NCI-H2196 treated with DMSO at 0.1 percent for 48 hours (cell line): Measurements from ENCODE around the gene PODXL2.
"Not testable (repeated sequence)": the region's sequence is repeated elsewhere in the genome, so short reads cannot be mapped to it uniquely, and the experiment has no call there.

Experiments
- DNase-seq: peaks from one replicate; lab custom pipeline; 2025; ENCODE audit not compliant: unreplicated experiment; lab: John Stamatoyannopoulos, UW

The PODXL2 gene

DNA sequence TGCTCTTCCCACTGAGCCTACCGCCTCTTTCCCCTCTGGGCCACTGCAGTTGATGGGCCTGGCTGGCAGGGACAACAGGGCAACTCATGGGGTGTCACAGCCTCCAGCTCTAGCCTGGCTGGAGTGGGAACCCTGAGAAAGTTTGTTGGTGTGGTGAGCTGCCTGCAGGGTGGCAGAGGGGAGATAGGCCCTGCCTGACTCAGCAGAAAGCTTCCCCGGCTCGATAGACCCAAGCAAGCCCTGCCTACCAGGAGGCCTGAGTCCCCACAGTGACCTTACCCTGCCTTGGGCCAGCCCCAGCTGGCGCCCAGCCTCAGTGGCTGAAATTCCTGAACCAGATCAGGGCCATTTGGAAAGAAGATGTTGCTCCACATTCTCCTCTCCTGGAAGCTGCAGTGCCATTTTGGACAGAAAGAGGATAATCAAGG is 73.2 kb downstream of the PODXL2 start:
- DNase-seq, result no peak

DNA sequence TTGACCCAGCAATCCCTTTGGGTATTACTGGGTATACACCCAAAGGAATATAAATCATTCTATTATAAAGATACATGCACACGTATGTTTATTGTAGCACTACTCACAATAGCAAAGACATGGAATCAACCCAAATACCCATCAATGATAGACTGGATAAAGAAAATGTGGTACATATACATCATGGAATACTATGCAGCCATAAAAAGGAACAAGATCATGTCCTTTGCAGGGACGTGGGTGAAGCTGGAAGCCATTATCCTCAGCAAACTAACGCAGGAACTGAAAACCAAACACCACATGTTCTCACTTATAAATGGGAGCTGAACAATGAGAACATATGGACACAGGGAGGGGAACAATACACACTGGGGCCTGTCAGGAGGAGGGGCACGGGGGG is 75.9 kb downstream of the PODXL2 start:
- DNase-seq, result not testable (repeated sequence)

DNA sequence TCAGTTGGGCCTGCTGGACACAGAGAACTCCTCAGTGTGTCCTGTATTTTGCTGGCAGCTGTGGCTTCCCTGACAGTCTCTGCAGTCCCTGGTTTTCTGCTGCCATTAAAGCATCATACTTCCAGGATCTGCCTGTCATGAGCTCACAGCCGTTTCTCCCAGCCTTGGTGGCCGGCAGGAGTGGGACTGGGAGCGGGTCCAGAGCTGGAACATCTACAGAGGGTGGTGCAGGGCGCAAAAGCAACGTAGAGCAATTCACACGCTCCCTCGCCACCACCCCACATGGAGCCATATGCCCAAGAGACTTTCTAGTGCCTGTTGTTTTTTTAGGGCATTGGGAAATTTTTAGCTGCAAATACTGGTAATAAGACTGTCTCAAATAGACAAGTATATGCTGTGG is 77.3 kb downstream of the PODXL2 start:
- DNase-seq, result no peak

GRCh38 chr3:127706785-127707351 is 77.9 kb downstream of the PODXL2 start:
- DNase-seq, result no peak

DNA sequence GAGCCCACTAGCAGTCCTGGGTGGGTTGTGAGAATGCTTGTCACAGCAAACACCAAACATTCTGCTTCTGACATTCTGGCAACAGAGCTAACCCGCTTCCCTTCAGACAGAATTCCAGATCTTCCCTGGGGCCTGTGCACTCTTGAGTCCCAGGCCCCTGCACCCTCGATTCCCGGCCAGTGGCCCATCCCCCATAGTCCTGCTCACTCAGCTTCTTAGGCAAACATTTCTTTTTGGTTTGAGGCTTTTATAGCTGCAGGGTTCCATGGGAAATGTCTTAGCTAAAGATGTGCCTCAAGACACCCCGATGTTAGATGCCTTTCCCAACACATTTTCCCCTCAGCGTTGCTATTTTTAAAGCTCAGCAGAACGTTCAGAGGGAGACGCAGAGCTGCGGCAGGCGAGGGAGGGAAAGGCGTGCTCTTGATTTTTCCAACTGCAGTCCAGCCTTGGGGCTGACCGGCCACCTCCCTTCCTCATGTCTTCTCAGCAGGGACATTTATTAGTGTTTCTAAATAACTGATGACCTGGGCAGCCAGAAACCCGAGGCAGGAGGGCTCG is 78.9 kb downstream of the PODXL2 start:
- no peak for DNase-seq

GRCh38 chr3:127708837-127709236 is 79.9 kb downstream of the PODXL2 start:
- DNase-seq, result no peak

GRCh38 chr3:127709320-127710060 is 80.5 kb downstream of the PODXL2 start:
- no peak for DNase-seq

DNA sequence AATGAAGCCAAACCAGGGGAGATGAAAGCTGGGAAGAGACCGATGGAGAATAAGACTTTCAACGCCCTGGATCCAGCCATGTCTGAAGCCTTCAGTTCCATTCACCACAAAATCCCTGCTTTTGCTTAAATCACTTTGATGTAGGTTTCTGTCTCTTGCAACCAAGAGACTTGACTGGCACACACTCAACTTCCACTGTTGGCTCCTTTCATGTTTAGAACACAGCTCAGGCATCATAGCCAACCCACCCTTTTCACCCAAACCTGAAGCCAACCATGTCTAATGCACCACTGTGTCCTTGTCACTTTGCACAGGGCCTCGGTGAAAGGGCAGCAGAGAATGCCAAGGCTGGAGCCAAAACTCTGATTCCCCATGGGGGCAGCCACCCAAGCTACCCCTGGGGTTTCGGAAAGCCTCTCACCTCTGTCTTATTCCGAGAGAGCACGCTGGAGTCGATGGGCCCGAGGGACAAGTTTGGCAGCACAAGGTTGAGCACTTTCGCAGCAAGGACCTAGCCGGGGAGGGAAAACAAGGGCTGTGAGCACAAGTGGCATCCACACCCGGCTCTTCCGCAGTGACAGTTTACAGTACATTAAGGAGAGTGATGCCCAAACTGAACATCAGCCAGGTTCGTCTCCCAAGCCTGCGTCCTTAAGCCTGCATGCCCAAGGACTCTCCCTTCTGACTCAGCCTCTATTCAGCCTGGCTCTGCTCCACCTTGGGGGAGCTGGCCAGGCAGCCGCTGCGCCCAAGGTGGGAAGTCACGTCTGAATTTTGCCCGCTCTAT is 81.4 kb downstream of the PODXL2 start:
- DNase-seq, result no peak

- DNase-seq, result no peak
Observed at GRCh38 chr3:127711021-127711695, 82.2 kb downstream of the PODXL2 start.

DNA sequence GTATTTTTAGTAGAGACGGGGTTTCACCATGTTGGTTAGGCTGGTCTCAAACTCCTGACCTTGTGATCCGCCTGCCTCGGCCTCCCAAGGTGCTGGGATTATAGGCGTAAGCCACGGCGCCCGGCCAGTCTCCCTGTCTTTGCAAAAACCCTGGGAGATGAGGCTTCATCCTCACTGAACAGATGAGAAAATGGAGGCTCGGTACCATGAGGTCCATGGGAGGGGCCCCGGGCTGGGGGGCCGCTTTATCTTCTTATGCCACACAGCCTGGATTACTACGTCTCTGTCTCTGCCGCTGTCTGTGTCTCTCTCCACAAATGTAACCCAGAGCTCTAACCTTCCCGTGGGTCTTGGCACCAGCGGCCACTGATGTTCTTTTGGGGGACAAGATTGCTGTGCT is 82.9 kb downstream of the PODXL2 start:
- DNase-seq, result no peak

- no peak for DNase-seq
Observed at GRCh38 chr3:127712461-127712860, 83.5 kb downstream of the PODXL2 start.

DNA sequence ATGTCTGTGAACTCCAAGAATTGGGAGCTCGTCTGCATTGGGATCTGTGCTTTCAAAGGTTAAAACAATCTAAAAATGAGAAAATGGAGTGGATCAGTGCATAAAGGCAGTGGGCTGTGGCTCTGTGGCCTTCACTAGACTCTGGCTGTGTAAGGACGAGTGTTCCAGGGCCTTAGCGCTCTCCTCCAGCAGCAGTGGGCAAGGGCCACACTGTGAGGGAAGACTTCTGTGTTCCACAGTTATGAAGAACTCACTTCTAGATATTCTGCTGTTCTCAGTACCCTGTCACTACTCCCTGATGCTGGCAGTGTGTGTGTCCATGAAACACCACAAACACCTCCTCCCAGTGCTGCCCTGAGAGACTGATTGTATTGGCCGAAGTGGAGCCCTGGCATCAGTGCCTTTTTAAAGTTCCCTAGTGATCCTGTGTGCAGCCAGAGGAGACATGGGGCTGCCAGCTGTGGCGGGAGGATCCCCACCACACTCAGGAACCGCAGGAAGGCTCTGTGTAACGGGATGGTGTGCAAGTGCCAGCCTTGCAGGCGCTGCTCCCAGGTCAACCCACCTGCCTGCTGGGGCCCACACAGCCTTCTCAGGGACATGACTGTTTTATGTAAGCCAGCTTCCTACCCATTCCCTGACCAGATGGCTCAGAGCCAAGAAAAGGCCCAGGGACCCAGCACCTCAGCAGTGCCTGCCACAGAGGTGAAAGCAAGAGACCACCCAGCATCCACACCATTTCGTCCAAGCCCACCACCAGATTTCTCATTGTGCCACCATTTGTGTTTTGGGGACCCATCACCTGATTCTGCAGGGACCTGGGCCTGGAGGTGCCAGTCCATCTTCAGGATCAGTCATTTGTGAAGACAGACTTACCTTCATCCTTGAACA is 84.1 kb downstream of the PODXL2 start:
- no peak for DNase-seq

- no peak for DNase-seq
Observed at GRCh38 chr3:127714125-127714571, 85.2 kb downstream of the PODXL2 start.

DNA sequence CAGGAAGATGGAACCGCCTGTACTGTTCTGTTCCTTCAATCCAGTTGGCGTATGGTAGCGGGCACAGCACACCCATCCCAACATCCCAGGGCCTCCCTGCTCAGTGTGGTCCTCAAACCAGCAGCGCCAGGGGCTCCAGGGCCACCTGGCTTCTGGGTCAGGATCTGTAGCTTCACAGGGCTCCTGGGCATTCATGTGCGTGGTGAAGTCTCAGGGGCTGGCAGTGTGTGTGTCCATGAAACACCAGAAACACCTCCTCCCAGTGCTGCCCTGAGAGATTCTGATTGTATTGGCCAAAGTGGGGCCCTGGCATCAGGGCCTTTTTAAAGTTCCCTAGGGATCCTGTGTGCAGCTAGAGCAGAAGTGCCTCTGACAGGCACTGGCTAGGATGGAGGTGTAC is 85.9 kb downstream of the PODXL2 start:
- no peak for DNase-seq

DNA sequence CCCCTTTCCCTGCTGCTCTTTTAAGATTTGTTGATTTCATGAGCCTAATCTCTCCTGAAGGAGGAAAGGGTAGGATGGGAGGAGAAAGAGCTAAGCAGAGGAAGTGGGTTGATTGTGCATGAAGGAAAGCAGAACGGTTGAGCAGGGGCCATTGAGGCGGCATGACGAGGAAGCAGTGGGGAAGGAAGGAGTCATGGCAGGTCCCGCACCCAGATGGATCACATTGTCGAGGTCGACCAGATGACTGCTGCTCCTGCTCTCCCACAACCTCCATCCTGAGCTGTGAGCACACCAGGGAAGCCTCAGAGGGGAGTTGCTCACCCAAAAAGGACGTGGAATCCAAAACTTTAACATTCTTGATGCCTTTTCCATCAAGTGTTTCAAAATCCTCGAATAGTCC is 86.5 kb downstream of the PODXL2 start:
- DNase-seq, result no peak

- DNase-seq, result no peak
Observed at GRCh38 chr3:127716384-127716783, 87.4 kb downstream of the PODXL2 start.

DNA sequence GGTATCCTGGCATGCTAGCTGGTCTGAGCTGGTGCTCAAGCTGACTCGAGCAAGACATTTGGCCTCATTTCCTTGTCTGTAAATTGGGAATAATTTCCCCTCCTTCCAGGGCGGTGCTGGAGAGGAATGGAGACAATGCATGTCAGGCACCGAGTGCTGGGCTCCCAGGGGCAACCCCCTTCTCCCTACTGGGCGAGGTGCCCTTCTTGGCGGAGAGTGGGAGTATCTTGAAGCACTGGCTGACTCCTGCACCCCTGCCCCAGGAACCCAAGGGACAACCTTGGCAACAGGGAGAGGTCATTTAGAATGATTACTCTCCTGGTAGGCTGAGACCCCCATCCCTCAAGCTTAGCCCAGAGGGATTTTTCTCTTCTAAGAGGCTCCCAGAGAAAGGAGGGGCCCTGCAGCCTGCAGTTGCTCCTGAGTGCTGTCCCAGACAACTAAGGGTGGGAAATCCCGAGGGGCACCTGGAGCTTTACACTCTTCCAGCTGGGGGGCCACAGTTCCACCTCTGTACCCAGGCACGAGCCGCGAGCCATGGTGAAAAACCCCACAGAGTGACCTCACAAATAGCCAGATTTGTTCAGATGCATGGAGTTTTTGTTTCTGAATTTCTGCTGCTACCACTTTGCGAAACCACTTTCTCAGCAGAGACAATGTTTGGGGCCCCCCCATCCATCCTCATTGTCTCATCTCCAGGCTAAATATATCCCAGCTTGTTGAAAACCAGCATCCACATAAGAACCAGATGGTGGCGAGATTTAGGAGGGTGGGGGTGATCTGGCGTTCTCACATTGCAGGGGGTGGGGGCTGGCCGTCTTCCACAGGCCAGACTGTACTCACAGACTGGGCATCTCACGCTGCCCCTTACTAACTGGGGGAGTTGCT is 88.6 kb downstream of the PODXL2 start:
- no peak for DNase-seq

- DNase-seq, result no peak
Observed at GRCh38 chr3:127718245-127718915, 89.4 kb downstream of the PODXL2 start.

DNA sequence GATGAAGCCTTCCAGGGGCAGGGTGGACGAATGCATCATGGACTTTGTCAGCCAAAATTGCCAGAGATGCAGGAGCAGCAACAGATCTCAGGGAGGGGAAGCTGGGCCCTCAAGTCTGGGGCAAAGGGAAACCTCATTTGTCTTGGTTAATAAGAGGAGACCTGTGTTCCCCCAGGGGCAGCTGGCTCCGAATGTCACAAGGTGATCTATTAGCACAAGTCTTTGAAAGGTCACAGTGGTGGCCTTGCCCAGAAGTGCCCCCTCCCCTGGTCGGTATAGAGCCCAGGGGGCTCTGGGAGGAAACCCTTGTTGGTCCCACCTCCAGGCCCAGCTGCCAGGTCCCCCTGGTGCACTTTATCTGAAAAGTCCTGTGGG is 89.9 kb downstream of the PODXL2 start:
- DNase-seq, result no peak
